GM12865 (cell line): ENCODE measurements around the gene PLIN4.
A peak's percentile ranks its signal among the peaks of the same experiment; 100 is the strongest.

Source experiments
- DNase-seq: peaks from one replicate; pipeline ENCODE4 v3.0.0; 2010; ENCODE audit warnings: low read depth
- H3K4me3 ChIP-seq: 2 replicates; pipeline ENCODE4 v1.5.1; 2011; ENCODE audit warnings: mild to moderate bottlenecking, low read depth, low read length, control low read depth
- CTCF ChIP-seq: IDR thresholded peaks from 2 replicates; pipeline ENCODE4 v1.5.1; 2011; ENCODE audit warnings: low read length, control low read depth, low read depth, inconsistent platforms; ENCODE audit not compliant: insufficient read depth; ENCODE audit errors: missing control alignments

PLIN4 gene

GRCh38 chr19:4495471-4495870 is 22.8 kb downstream of the PLIN4 start:
- TF ChIP-seq CTCF: peak; percentile 47
- peak; percentile 34 for DNase-seq
- no peak overlapping the region for H3K4me3 ChIP-seq

- no peak for DNase-seq
- no peak for TF ChIP-seq CTCF
- no peak overlapping the region for H3K4me3 ChIP-seq
Measured at GRCh38 chr19:4494691-4495064, 23.6 kb downstream of the PLIN4 start.

- TF ChIP-seq CTCF: no peak
- no peak overlapping the region for H3K4me3 ChIP-seq
- no peak for DNase-seq
Measured at GRCh38 chr19:4493929-4494690, 24.2 kb downstream of the PLIN4 start.

GRCh38 chr19:4493104-4493928 is 25.0 kb downstream of the PLIN4 start:
- TF ChIP-seq CTCF: no peak

GRCh38 chr19:4492337-4493103 is 25.8 kb downstream of the PLIN4 start:
- TF ChIP-seq CTCF: no peak
- no peak for DNase-seq
- no peak overlapping the region for H3K4me3 ChIP-seq

More at GRCh38 chr19:4493104-4493928, 25.0 kb downstream of the PLIN4 start:
- H3K4me3 ChIP-seq: no peak overlapping the region
- DNase-seq: no peak

GRCh38 chr19:4491446-4491845 is 26.8 kb downstream of the PLIN4 start:
- H3K4me3 ChIP-seq: no peak overlapping the region
- no peak for DNase-seq
- no peak for TF ChIP-seq CTCF
